ENCODE measurements around the gene ITPK1.

- TF ChIP-seq ZNF274 (IDR thresholded peaks at IDR 0.05; ENCODE audit: insufficient read depth, insufficient read length) (no peak), POLR2A (IDR thresholded peaks at IDR 0.05; ENCODE audit: low read depth, low read length) (no peak), TCF7 (IDR thresholded peaks at IDR 0.05; ENCODE audit: borderline replicate concordance) (no peak), ZNF687 (IDR thresholded peaks at IDR 0.05) (no peak), CEBPZ (IDR thresholded peaks at IDR 0.05; ENCODE audit: low read depth, low read length) (no peak)
These were observed 120.1 kb downstream of the ITPK1 start for GRCh38 chr14:92995620-92996019.

Data from GM12878 (cell line).